ENCODE data around the gene IKZF5.

IKZF5 gene

DNA sequence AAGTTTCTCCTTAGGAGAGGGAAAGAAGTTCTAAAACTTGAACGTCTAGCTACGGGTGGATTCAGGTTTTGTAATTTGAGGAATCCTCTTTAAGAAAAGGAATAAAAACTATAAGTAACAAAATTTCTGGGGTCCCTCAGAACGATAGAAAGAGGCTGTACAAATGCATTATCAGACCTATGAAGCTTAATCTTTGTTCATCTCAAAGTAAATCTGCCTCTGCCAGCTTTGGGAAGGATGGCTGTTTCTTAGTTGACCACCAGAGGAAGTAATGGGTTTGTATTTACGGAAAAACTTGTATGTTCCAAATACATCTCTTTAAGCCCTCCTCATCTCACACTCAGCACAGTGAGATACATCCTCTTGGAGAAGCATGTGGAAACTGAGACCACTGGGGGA lies 27.5 kb downstream of the IKZF5 start:
- peak overlapping the region; percentile 65 for H3K4me3 ChIP-seq (ENCODE audit: low read length)
- peak; percentile 58 for DNase-seq (ENCODE audit: low read depth)
- TF ChIP-seq, protein P1, sequence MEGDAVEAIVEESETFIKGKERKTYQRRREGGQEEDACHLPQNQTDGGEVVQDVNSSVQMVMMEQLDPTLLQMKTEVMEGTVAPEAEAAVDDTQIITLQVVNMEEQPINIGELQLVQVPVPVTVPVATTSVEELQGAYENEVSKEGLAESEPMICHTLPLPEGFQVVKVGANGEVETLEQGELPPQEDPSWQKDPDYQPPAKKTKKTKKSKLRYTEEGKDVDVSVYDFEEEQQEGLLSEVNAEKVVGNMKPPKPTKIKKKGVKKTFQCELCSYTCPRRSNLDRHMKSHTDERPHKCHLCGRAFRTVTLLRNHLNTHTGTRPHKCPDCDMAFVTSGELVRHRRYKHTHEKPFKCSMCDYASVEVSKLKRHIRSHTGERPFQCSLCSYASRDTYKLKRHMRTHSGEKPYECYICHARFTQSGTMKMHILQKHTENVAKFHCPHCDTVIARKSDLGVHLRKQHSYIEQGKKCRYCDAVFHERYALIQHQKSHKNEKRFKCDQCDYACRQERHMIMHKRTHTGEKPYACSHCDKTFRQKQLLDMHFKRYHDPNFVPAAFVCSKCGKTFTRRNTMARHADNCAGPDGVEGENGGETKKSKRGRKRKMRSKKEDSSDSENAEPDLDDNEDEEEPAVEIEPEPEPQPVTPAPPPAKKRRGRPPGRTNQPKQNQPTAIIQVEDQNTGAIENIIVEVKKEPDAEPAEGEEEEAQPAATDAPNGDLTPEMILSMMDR (conservative IDR thresholded peaks at IDR 0.05; ENCODE audit: low read length) = peak; percentile 70

DNA sequence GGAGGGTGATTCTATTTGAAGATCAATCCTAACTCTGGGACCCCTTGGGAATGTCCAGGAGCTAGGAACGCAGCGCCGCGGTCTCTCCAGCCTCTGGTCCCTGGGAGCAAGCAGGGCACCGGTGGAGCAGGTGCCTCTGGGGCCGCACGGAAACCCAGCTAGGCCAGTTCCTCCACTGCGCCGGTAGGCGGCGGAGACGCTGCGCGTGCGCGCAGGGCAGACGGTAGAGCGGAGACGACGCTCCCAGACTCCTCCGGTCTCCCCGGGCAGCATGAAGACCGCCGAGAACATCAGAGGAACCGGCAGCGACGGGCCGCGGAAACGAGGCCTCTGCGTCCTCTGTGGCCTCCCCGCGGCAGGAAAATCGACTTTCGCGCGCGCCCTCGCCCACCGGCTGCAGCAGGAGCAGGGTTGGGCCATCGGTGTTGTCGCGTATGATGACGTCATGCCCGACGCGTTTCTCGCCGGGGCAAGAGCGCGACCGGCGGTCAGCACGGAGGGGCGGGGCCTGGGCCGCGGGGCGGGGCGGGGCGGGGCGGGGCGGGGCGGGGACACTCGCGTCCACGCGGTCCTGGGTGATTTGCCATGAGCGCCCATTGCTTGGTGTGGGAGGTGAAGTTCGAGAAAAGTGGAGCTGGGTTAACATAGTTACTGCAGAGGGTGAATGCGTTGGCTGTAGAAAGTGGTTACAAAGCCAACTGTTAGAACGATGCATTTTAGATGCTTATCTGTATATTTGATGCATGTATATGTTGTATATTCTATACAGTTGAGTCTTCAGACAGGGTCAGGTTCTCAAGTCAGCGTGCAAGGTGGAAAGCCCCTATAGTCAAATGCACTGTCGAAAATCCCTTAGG lies 28.2 kb downstream of the IKZF5 start, which contains the start of gene PSTK:
Gene PSTK (plus strand): TSS at position 193 of the 857 bp plus-strand sequence. CDS start 79 bp downstream, at position 272.
- TF ChIP-seq, protein P1 (conservative IDR thresholded peaks at IDR 0.05; ENCODE audit: low read length) = peak; percentile 81
- peak within 1 kb of the TSS; percentile 86 for H3K4me3 ChIP-seq (ENCODE audit: low read length)
- DNase-seq (ENCODE audit: low read depth) = peak; percentile 90

DNA sequence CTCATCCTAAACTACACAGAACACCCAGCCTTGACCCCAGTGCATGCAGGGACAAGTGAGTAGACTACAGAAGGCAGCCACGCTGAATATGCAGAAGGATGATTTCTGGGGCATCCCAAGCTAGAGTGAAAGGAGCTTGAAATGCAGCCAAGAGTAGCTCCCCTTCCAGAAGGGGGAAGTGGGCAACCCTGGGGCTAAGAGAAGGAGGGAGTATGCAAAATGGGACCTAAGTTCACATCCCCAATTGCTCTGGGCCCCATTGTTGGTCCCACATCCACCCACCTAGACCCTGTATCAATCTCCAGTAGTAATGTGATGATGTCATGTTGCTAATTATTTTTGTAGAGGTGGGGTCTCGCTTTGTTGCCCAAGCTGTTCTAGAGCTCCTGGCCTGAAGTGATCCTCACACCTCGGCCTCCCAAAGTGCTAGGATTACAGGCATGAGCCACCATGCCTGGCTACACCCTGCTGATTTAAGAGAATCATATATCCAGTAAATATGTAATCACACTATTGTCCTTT lies 34.0 kb downstream of the IKZF5 start:
- TF ChIP-seq, protein P1 (conservative IDR thresholded peaks at IDR 0.05; ENCODE audit: low read length) = no peak
- no peak overlapping the region for H3K4me3 ChIP-seq (ENCODE audit: low read length)
- no peak for DNase-seq (ENCODE audit: low read depth)

GRCh38 chr10:122974023-122974422 lies 34.6 kb downstream of the IKZF5 start:
- DNase-seq (ENCODE audit: low read depth) = no peak
- TF ChIP-seq, protein P1 (conservative IDR thresholded peaks at IDR 0.05; ENCODE audit: low read length) = no peak
- H3K4me3 ChIP-seq (ENCODE audit: low read length) = no peak overlapping the region

DNA sequence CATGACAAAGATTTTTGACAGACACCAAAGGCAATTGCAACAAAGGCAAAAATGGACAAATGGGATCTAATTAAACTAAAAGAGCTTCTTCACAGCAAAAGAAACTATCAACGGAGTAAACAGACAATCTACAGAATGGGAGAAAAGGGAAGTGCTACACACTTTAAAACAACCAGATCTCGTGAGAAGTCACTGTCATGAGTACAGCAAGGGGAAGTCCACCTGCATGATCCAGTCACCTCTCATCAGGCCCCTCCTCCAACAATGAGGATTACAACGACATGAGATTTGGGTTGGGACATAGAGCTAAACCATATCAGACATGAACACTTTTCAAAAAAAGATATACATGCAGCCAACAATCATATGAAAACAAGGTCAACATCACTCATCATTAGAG lies 39.9 kb downstream of the IKZF5 start:
- TF ChIP-seq, protein P1 (conservative IDR thresholded peaks at IDR 0.05; ENCODE audit: low read length) = no peak
- no peak overlapping the region for H3K4me3 ChIP-seq (ENCODE audit: low read length)
- DNase-seq (ENCODE audit: low read depth) = no peak

DNA sequence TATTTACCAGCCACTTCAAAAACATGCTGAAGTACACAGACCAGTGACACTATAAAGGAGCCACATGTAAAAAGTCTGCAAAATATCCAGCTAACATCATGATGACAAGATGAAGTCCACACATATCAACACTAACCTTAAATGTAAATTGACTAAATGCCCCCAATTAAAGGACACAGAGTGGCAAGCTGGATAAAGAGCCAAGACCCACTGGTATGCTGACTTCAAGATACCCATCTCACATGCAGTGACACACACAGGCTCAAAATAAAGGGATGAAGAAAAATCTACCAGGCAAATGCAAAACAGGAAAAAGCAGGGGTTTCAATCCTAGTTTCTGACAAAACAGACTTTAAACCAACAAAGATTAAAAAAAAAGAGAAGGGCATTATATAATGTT lies 41.7 kb downstream of the IKZF5 start:
- DNase-seq (ENCODE audit: low read depth) = no peak
- TF ChIP-seq, protein P1 (conservative IDR thresholded peaks at IDR 0.05; ENCODE audit: low read length) = no peak
- no peak overlapping the region for H3K4me3 ChIP-seq (ENCODE audit: low read length)

DNA sequence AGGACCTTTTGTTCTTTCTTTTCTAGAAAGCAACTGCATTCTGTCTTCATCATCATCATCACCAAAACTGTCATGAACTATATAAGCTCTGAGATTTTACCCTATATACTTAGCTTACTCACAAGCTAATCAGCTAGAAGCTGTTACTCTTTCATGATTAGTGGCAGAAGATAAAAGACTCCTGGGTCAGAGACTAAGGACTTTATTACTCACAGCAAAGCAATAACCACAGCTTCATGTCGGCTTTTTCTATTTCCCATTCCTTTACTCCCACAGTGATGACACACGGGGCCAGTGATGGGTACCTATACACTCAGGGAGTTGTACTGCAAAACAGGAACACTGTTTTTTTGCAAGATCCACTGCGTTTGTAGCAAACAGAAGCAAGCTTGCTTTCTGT lies 46.2 kb downstream of the IKZF5 start:
- no peak overlapping the region for H3K4me3 ChIP-seq (ENCODE audit: low read length)
- TF ChIP-seq, protein P1 (conservative IDR thresholded peaks at IDR 0.05; ENCODE audit: low read length) = no peak
- DNase-seq (ENCODE audit: low read depth) = no peak

Data from AG10803 (cell line).